ENCODE results near the gene VDAC1. TPM values are rescaled to one million over a fixed set of nuclear protein-coding genes. Genes with fewer than 3 reads are reported as not detected.

The VDAC1 gene
- total and polyA plus RNA-seq, 2 of the 8 experiments (the other 6 are each of a cell fraction or from before 2014, with no cell fraction given) = 111 to 301 TPM

- CTCF ChIA-PET (ENCODE audit: partially characterized antibody) = interaction anchor here (0.8 to 9.3 kb wide), 7 partner anchors 9 to 146 kb away, joined by 3 to 160 read pairs (median 5); no protein-coding TSS in a partner anchor
- POLR2A ChIA-PET (ENCODE audit: partially characterized antibody) = interaction anchor here (0.9 kb wide), 1 partner anchor 8 kb away, joined by 3 read pairs; no protein-coding TSS in a partner anchor
- no peak overlapping the region for H3K4me3 ChIP-seq (ENCODE audit: extremely low read depth in 1 of 4, insufficient read depth in 2 of 4, low read depth in 3 of 4, low read length in 4 of 4)
Measured at GRCh38 chr5:134000091-134000511, 4.7 kb downstream of the VDAC1 start.

More at GRCh38 chr5:134000091-134000511, 4.7 kb downstream of the VDAC1 start:
- Histone ChIP-seq H2BK20ac (ENCODE audit: low read length) (no peak overlapping the region), H2AFZ (ENCODE audit: low read length) (no peak overlapping the region), H3K79me2 (ENCODE audit: control insufficient read depth in 1 of 2, insufficient read depth in 2 of 2, low read length in 2 of 2) (peaks cover 64 to 91% of the 10 kb centered on the region in 2 experiments), H2BK5ac (ENCODE audit: low read depth, low read length) (no peak overlapping the region), H3K23ac (ENCODE audit: insufficient read length) (no peak overlapping the region), H2BK120ac (replicated peaks; ENCODE audit: low read depth, low read length) (no peak overlapping the region), H3K14ac (ENCODE audit: insufficient read length) (no peak overlapping the region), H3K23me2 (ENCODE audit: low read depth, low read length) (peaks cover 7% of the 10 kb centered on the region), H3K18ac (ENCODE audit: extremely low read depth, low read length) (no peak overlapping the region), H2BK15ac (ENCODE audit: low read length) (no peak overlapping the region), H3K27ac (ENCODE audit: low read depth, low read length) (no peak overlapping the region), H3K4me2 (ENCODE audit: insufficient read depth in 1 of 2, low read depth in 2 of 2, low read length in 2 of 2) (no peak overlapping the region), H3K27me3 (replicated peaks in 1 of 4; ENCODE audit: control insufficient read depth in 3 of 4, extremely low read depth in 1 of 4, insufficient read depth in 3 of 4, low read length in 3 of 4) (no peaks in the 10 kb centered on the region), H4K8ac (ENCODE audit: extremely low read depth, insufficient read depth, low read length) (peak overlapping the region; percentile 45; the same call in 1 of the 2 replicates), H2BK12ac (ENCODE audit: low read depth, low read length) (no peak overlapping the region), H3K4ac (replicated peaks; ENCODE audit: insufficient read length, low read depth, low read length) (no peak overlapping the region), H3K56ac (replicated peaks; ENCODE audit: insufficient read length, low read depth, low read length) (no peak overlapping the region), H2AK5ac (ENCODE audit: low read depth, low read length) (no peak overlapping the region), H3K4me1 (replicated peaks in 1 of 4; ENCODE audit: control insufficient read depth in 3 of 4, insufficient read depth in 4 of 4, low read length in 3 of 4) (peaks cover 8 to 28% (median 19%) of the 10 kb centered on the region in 4 experiments), H3K79me1 (ENCODE audit: low read depth, low read length) (peaks cover 19% of the 10 kb centered on the region), H4K5ac (ENCODE audit: insufficient read length, low read depth, low read length) (no peak overlapping the region), H4K20me1 (replicated peaks in 1 of 2; ENCODE audit: control insufficient read depth in 1 of 2, insufficient read depth in 2 of 2, low read length in 2 of 2) (peaks cover 46 to 54% of the 10 kb centered on the region in 2 experiments), H3K36me3 (ENCODE audit: control insufficient read depth in 2 of 4, insufficient read depth in 4 of 4, low read length in 3 of 4) (no peaks in the 10 kb centered on the region; a peak in 1 of 8 replicates), H3K9me3 (ENCODE audit: insufficient read depth in 2 of 2, low read depth in 1 of 2, low read length in 1 of 2) (no peaks in the 10 kb centered on the region), H4K91ac (replicated peaks; ENCODE audit: insufficient read length, low read length) (no peak overlapping the region), H3K9ac (replicated peaks in 1 of 4; ENCODE audit: extremely low read depth in 1 of 4, low read depth in 3 of 4, low read length in 3 of 4) (no peak overlapping the region)
- DNase-seq (ENCODE audit: low read depth in 1 of 2, low spot score in 2 of 2) (no peak), FAIRE-seq (no peak)
- WGBS, 2 experiments (ENCODE audit: extremely low coverage in 1 of 2, insufficient coverage in 1 of 2, insufficient read length in 1 of 2, insufficient replicate concordance in 2 of 2, low coverage in 1 of 2, low lambda C conversion rate in 2 of 2, missing lambda C conversion rate in 1 of 2) = 89% methylated on average over 5 of the region's 5 CpGs; no CpG with 5 or more reads in 1 of the 2 experiments

Measured in H1 (cell line).